ENCODE measurements around the gene CCDC152. TPM values are rescaled to one million over a fixed set of nuclear protein-coding genes. Genes with fewer than 3 reads are reported as not detected.

CCDC152 gene
- total RNA-seq, 1 experiment from 2014 or later, result 0.13 TPM

- Mint-ChIP-seq H3K9me3 (no peaks in the 10 kb centered on the region), H3K27me3 (ENCODE audit: low read depth) (no peaks in the 10 kb centered on the region; the same call in 1 of the 2 replicates), H3K4me1 (peaks cover 14 to 18% of the 10 kb centered on the region in 2 experiments), H3K27ac (no peak overlapping the region), H3K4me3 (no peak overlapping the region), H3K36me3 (ENCODE audit: insufficient read depth in 1 of 3, low read depth in 3 of 3) (peaks cover 0 to 9% (median 2%) of the 10 kb centered on the region in 3 experiments; a peak in 3 of 7 replicates)
- TF ChIP-seq CTCF (conservative IDR thresholded peaks at IDR 0.05), result no peak
- H2BK15ac ChIP-seq (ENCODE audit: low read depth, low read length), result no peak overlapping the region
- H3K18ac ChIP-seq (ENCODE audit: insufficient read length, low read depth, low read length), result no peak overlapping the region
- H3K4me2 ChIP-seq (ENCODE audit: insufficient read depth, insufficient read length, low read length), result no peak overlapping the region
- no peaks in the 10 kb centered on the region for H3K9me3 ChIP-seq (ENCODE audit: control insufficient read depth, low read depth, low read length)
- no peak overlapping the region for H3K4ac ChIP-seq (ENCODE audit: low read depth, low read length)
- H3T11ph ChIP-seq (ENCODE audit: low read length), result no peak overlapping the region
- no peaks in the 10 kb centered on the region for H3K79me1 ChIP-seq (ENCODE audit: insufficient read depth, low read depth, low read length, poor library complexity, severe bottlenecking)
- H4K5ac ChIP-seq (ENCODE audit: insufficient read length, low read depth, low read length), result no peak overlapping the region
- no peak overlapping the region for H2BK5ac ChIP-seq (ENCODE audit: insufficient read length, low read length)
- no peaks in the 10 kb centered on the region for H3K27me3 ChIP-seq (ENCODE audit: insufficient read depth, low read length)
- no peaks in the 10 kb centered on the region for H3K4me1 ChIP-seq (ENCODE audit: insufficient read depth, low read length)
- H2BK20ac ChIP-seq (ENCODE audit: low read depth, low read length, poor library complexity, severe bottlenecking), result no peak overlapping the region
- 100% methylated on average over 1 of the region's 3 CpGs for WGBS (ENCODE audit: extremely low coverage, insufficient read length, low lambda C conversion rate)
- no peak overlapping the region for H2BK120ac ChIP-seq (ENCODE audit: low read depth, low read length, poor library complexity, severe bottlenecking)
- no peak overlapping the region for H3K23ac ChIP-seq (ENCODE audit: insufficient read length, low read depth, low read length)
- H3K14ac ChIP-seq (ENCODE audit: insufficient read depth, low read length), result no peak overlapping the region
- no peaks in the 10 kb centered on the region for H3K79me2 ChIP-seq (ENCODE audit: insufficient read depth, low read length)
- no peak overlapping the region for H3K27ac ChIP-seq (ENCODE audit: insufficient read length, low read depth, low read length)
- H2BK12ac ChIP-seq (ENCODE audit: insufficient read length, low read depth, low read length), result no peak overlapping the region
- no peak overlapping the region for H4K91ac ChIP-seq (ENCODE audit: insufficient read length, low read depth, low read length)
- no peak overlapping the region for H3K56ac ChIP-seq (ENCODE audit: insufficient read length, low read depth, low read length)
- H4K8ac ChIP-seq (replicated peaks; ENCODE audit: insufficient read length, low read depth, low read length), result no peak overlapping the region
- H2AFZ ChIP-seq (ENCODE audit: low read length), result no peak overlapping the region
- no peak for DNase-seq
- peaks cover under 1% of the 10 kb centered on the region for H3K23me2 ChIP-seq (ENCODE audit: insufficient read length, low read depth, low read length, poor library complexity, severe bottlenecking)
- H3K9ac ChIP-seq (ENCODE audit: extremely low read depth, insufficient read length, low read length), result no peak overlapping the region
- H4K20me1 ChIP-seq (ENCODE audit: control insufficient read depth, insufficient read depth, insufficient read length), result no peaks in the 10 kb centered on the region
- H2AK5ac ChIP-seq (ENCODE audit: insufficient read length, low read length), result no peak overlapping the region
These were observed 50.2 kb downstream of the CCDC152 start for GRCh38 chr5:42806701-42807262.
